GM12874 (cell line): Measurements from ENCODE around the gene PPP1R37.

Source experiments
- TF ChIP-seq, protein P1 (sequence below): IDR thresholded peaks from 2 replicates; pipeline ENCODE4 v1.5.1; 2011; ENCODE audit warnings: low read depth, mild to moderate bottlenecking, control low read depth, low read length, moderate library complexity; ENCODE audit not compliant: insufficient read depth

PPP1R37 gene

DNA sequence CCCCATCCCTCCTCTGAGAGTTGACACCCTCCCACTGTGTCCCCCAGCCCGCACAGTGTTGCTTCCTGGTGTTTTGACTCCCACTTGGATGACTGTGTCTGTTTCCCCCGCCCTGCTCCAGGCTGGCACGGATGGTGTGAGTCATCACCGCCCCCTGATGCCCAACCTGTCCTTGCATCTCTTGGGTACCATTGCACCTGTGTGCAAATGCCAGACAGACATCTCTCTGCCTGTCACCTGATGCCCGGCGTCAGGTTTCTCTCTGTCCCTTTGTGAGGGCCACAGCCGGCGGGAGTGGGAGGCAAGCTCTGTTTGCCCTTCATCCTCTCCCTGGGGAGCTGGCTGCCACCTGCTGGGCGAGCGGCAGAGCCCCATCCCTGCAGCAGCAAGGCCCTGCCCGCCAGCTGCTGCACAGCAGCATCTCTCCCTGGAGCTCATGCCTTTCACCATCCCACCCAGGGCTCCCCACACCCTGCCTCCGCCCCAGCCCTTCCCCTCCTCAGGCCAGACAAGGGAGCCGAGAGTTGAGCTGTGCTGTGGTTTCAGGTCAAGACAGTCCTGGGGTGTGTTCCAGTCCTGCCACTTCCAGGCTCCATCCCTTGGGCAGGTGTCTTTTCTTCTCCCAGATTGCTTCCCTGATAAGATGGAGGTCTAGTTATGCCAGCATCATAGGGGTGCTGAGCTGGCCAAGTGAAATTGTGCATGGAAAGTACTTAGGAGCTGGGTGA, 38.1 kb downstream of the PPP1R37 start:
- TF ChIP-seq, protein P1, sequence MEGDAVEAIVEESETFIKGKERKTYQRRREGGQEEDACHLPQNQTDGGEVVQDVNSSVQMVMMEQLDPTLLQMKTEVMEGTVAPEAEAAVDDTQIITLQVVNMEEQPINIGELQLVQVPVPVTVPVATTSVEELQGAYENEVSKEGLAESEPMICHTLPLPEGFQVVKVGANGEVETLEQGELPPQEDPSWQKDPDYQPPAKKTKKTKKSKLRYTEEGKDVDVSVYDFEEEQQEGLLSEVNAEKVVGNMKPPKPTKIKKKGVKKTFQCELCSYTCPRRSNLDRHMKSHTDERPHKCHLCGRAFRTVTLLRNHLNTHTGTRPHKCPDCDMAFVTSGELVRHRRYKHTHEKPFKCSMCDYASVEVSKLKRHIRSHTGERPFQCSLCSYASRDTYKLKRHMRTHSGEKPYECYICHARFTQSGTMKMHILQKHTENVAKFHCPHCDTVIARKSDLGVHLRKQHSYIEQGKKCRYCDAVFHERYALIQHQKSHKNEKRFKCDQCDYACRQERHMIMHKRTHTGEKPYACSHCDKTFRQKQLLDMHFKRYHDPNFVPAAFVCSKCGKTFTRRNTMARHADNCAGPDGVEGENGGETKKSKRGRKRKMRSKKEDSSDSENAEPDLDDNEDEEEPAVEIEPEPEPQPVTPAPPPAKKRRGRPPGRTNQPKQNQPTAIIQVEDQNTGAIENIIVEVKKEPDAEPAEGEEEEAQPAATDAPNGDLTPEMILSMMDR, result peak; percentile 64

- TF ChIP-seq, protein P1, result no peak
These were observed 40.7 kb downstream of the PPP1R37 start for GRCh38 chr19:45133661-45134060.

DNA sequence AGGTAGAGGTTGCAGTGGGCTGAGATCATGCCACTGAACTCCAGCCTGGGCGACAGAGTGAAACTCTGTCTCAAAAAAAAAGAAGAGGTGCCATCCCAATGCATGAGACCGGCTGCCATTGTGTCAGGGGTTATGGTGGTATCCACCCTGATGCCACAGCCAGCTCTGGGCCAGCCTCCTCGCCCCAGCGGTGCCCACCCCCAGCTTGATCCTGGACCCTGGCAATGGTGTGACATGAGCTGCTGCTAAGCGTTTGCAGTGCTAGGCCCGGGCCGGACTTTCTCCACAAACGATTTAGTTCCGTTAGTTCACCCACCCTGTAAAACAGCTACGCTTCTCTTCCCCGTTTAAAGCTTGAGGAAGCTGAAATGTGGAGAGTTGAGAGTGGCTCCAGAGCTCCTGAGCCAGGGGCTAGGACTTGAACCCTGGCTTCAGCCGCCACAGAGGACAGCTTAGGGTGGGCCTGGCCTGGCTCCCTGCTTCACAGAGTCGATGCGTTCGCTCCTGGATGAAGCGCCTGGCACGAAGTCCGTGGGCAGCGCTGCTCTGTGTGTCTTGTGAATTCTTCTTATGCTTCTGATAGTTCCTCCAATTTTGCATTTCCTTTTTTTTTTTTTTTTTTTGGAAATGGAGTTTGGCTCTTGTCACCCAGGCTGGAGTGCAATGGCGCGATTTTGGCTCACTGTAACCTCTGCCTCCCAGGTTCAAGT, 42.4 kb downstream of the PPP1R37 start:
- TF ChIP-seq, protein P1, result no peak

DNA sequence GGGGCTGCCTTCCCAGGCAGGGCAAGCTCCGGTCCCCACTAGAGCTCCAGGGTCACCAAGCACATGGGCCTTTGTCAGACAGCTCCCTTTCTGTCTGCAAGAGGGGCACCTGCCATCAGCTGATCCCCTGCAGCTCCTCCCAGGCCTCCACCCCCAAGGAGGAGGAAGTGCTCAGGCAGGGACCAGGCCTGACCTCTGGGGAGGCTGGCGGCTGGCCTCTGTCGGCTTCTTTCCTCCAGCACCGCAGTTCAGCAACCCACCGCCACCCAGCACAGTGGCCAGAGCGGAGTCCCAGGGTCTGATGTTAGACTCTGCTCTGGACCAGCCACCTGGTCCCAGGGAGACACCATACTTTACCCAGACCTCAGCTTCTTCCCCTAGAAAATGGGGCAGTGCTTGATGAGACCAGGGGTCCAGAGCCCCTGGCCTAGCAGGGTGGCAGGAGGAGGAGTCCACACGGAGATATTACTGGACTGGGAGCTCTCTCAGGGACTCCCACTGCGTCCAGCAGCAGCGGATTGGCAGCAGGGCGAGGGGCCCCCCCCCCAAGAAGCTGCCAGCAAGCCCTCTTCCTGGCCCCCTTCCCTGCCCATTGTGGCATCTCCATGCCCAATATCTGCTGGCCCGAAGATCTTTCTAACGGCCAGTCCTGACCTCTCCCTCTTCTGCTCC, 43.7 kb downstream of the PPP1R37 start:
- TF ChIP-seq, protein P1, result no peak

DNA sequence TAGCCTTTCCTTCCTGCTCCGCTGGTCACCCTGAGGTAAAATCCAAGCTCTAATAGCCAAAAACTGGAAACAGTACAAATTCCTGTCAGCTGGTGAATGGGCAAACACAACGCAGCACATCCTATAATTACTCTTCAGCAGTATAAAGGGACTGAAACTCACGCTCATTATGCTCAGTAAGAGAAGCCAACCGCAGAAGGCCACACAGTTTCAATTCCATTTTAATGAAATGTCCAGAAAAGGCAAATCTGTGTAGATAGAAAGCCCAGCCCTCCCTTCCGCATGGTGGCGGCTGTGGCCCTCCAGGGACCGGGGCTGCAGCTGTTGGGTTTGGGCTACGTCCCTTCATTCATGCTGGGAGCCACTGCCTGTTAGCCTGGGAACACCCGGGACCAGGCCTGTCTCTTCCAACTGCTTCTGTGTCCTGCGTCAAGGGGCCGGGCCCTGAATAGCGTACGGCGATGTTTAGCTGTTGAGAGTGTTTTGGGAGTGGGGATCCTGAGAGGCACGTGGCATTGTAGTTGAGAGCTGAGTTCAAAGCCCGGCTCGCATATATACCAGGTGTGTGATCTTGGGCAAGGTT, 44.3 kb downstream of the PPP1R37 start:
- TF ChIP-seq, protein P1, result no peak

DNA sequence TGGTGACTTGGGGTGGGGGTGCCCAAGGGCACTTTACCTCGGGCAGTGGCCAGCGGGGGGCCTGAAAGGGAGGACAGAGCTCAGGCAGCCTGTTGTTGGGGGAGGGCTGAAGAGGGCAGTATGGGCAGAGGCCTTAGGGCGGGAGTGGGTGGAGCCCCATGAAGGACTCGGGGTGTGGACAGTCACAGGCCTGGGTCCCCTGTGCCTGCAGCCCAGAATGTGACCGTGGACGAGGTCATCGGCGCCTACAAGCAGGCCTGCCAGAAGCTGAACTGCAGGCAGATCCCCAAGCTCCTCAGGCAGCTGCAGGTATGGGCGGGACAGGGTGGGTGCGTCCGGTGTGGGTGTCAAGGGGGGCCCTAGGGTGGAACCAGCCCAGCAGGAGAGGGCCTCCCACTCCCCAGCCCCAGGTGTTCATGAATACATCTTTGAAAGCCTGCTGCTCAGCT, 45.3 kb downstream of the PPP1R37 start:
- TF ChIP-seq, protein P1, result no peak
